Stomach (tissue), 9 donors: ENCODE data around the gene ASIC2. TPM values are rescaled to one million over a fixed set of nuclear protein-coding genes. Genes with fewer than 3 reads are reported as not detected.
"Not testable (repeated sequence)": the region's sequence is repeated elsewhere in the genome, so short reads cannot be mapped to it uniquely, and the experiment has no call there.

Source experiments
- DNase-seq, 2 donors: peaks; one replicate each; pipeline versions ENCODE4 v3.0.0 to v3.0.0-alpha.2; 2013 to 2019
- H3K27ac ChIP-seq, 5 donors: fragments of 200-600 bp in 4 of 5; sonication (generic) in 4 of 5; one replicate each; pipeline ENCODE4 v1.5.1; 2013 to 2019; ENCODE audit warnings: mild to moderate bottlenecking in 1 of 5, moderate library complexity in 1 of 5
- H3K27me3 ChIP-seq, 3 donors: fragments of 200-600 bp; sonication (generic); one replicate each; pipeline ENCODE4 v1.5.1; 2017 to 2019; ENCODE audit warnings: mixed run types in 1 of 3
- H3K36me3 ChIP-seq, 4 donors: fragments of 200-600 bp; sonication (generic); 1 replicate in 3 of 4; 2 replicates in 1 of 4; pipeline ENCODE4 v1.5.1; 2016 to 2019
- H3K4me1 ChIP-seq, 4 donors: fragments of 200-600 bp; sonication (generic); one replicate each; pipeline ENCODE4 v1.5.1; 2016 to 2019
- H3K4me3 ChIP-seq, 4 donors: fragments of 200-600 bp; sonication (generic) in 3 of 4; one replicate each; pipeline ENCODE4 v1.5.1; 2016 to 2019; ENCODE audit warnings: mild to moderate bottlenecking in 1 of 4
- H3K9me3 ChIP-seq, 4 donors: fragments of 200-600 bp; sonication (generic); one replicate each; pipeline ENCODE4 v1.5.1; 2016 to 2019
- CTCF ChIP-seq, 7 experiments: fragments of 450-650 bp in 4 of 7; fragments of 200-600 bp in 3 of 7; sonication (generic) in 3 of 7; IDR thresholded peaks; one replicate each; pipeline ENCODE4 v1.5.1; 2016 to 2019; ENCODE audit warnings: antibody characterized with exemption in 7 of 7, control low read depth in 2 of 7, mild to moderate bottlenecking in 1 of 7
- EP300 ChIP-seq: sonication (generic); formaldehyde crosslinking; IDR thresholded peaks from one replicate; pipeline ENCODE4 v1.6.1; 2017; ENCODE audit warnings: antibody characterized with exemption
- POLR2A ChIP-seq, 4 donors: fragments of 450-650 bp; IDR thresholded peaks; one replicate each; pipeline ENCODE4 v1.6.1; 2016; ENCODE audit warnings: antibody characterized with exemption in 4 of 4, control low read depth in 2 of 4, mild to moderate bottlenecking in 1 of 4, moderate library complexity in 1 of 4
- POLR2AphosphoS5 ChIP-seq, 3 donors: sonication (generic); formaldehyde crosslinking; IDR thresholded peaks; one replicate each; pipeline ENCODE4 v1.6.1; 2016; ENCODE audit warnings: antibody characterized with exemption in 3 of 3
- WGBS, 5 donors: extraction: QIAGEN DNeasy Blood & Tissue Kit in 3 of 5; methylation state at CpG; one replicate each; pipeline versions ENCODE4 v1.1.5 to v1.1.7; 2013 to 2018; 5-methylcytosine and 5-hydroxymethylcytosine counted together
- intact Hi-C: fragments of 100-400 bp; cut with DNase I; formaldehyde crosslinking; loops from one replicate; pipeline ENCODE4 v1.15.1; 2023; ENCODE audit warnings: low total_unique reads
- polyA plus RNA-seq, 3 donors: library from polyadenylated mRNA; stranded (reverse); fragments of 200-250 nt; gene quantifications; one replicate each; pipeline ENCODE4 v1.2.3, GENCODE V29; 2013
- total RNA-seq, 5 donors: library from RNA; depleted of rRNA; stranded (reverse); fragments of >200 nt; gene quantifications; one replicate each; pipeline versions ENCODE4 v1.1.0 to v1.2.3, GENCODE V29; 2014 to 2016
- donor health status: healthy with polysubstance abuse.
- donor health status: Bipolar disorder and iron deficiency.
- donor health status: healthy.

The ASIC2 gene
- total and polyA plus RNA-seq, 8 donors: 0.13 to 0.18 TPM; not detected in 6

GRCh38 chr17:32995416-32996045 is 297.6 kb downstream of the ASIC2 start:
- TF ChIP-seq CTCF (IDR thresholded peaks at IDR 0.05): no peak
- TF ChIP-seq POLR2AphosphoS5 (IDR thresholded peaks at IDR 0.05): no peak
- no peak for TF ChIP-seq POLR2A (IDR thresholded peaks at IDR 0.05)
- no peak for TF ChIP-seq EP300
- DNase-seq: no peak
- Histone ChIP-seq H3K4me3 (no peak overlapping the region), H3K4me1 (peaks cover 0 to 17% (median 11%) of the 10 kb centered on the region in 4 donors), H3K36me3 (no peaks in the 10 kb centered on the region), H3K9me3 (no peaks in the 10 kb centered on the region), H3K27me3 (peaks cover 0 to 14% (median 4%) of the 10 kb centered on the region in 3 donors), H3K27ac (no peak overlapping the region)
- intact Hi-C loops: no loop called here
- 83 to 91% (median 85%) methylated on average over 13 to 14 of the region's 14 CpGs for WGBS, 5 donors

- intact Hi-C loops: no loop called here
- TF ChIP-seq EP300 (no peak), POLR2AphosphoS5 (IDR thresholded peaks at IDR 0.05) (no peak)
- no peak for DNase-seq
- H3K4me3 ChIP-seq: no peak overlapping the region
- H3K27me3 ChIP-seq: peaks cover 0 to 12% (median 4%) of the 10 kb centered on the region in 3 donors
- WGBS, 5 donors: 60 to 78% (median 70%) methylated on average over 9 of the region's 9 CpGs
- peaks cover 0 to 2% (median 0%) of the 10 kb centered on the region in 4 donors for H3K9me3 ChIP-seq
- H3K4me1 ChIP-seq: peaks cover 0 to 17% (median 11%) of the 10 kb centered on the region in 4 donors
- H3K36me3 ChIP-seq: no peaks in the 10 kb centered on the region
- no peak overlapping the region for H3K27ac ChIP-seq
Observed at GRCh38 chr17:32993977-32994376, 299.1 kb downstream of the ASIC2 start.

- no peaks in the 10 kb centered on the region for H3K36me3 ChIP-seq
- H3K4me3 ChIP-seq: no peak overlapping the region
- 46 to 58% (median 48%) methylated on average over 13 of the region's 13 CpGs for WGBS, 5 donors
- H3K9me3 ChIP-seq: peaks cover 0 to 11% (median 6%) of the 10 kb centered on the region in 4 donors
- DNase-seq: peak; percentile 44 to 48
- TF ChIP-seq EP300 (no peak), POLR2AphosphoS5 (IDR thresholded peaks at IDR 0.05) (no peak), POLR2A (IDR thresholded peaks at IDR 0.05) (no peak), CTCF (IDR thresholded peaks at IDR 0.05) (no peak)
- peaks cover 0 to 3% (median under 1%) of the 10 kb centered on the region in 3 donors for H3K27me3 ChIP-seq
- peaks cover 0 to 9% (median 2%) of the 10 kb centered on the region in 4 donors for H3K4me1 ChIP-seq
- intact Hi-C loops: no loop called here
- H3K27ac ChIP-seq: no peak overlapping the region
Observed at GRCh38 chr17:32992321-32993033, 300.6 kb downstream of the ASIC2 start.

GRCh38 chr17:32988481-32989101 is 304.5 kb downstream of the ASIC2 start:
- intact Hi-C loops: no loop called here
- peaks cover 0 to 9% (median 2%) of the 10 kb centered on the region in 4 donors for H3K4me1 ChIP-seq
- H3K27ac ChIP-seq: no peak overlapping the region
- no peak overlapping the region for H3K4me3 ChIP-seq
- DNase-seq: no peak
- H3K36me3 ChIP-seq: no peaks in the 10 kb centered on the region
- H3K9me3 ChIP-seq: peaks cover 0 to 15% (median 9%) of the 10 kb centered on the region in 4 donors
- no peak for TF ChIP-seq POLR2AphosphoS5 (IDR thresholded peaks at IDR 0.05)
- 59 to 82% (median 72%) methylated on average over 3 of the region's 3 CpGs for WGBS, 5 donors
- H3K27me3 ChIP-seq: no peaks in the 10 kb centered on the region

GRCh38 chr17:32987868-32988267 is 305.2 kb downstream of the ASIC2 start:
- intact Hi-C loops, DNase-seq, H3K4me1 ChIP-seq, H3K4me3 ChIP-seq, H3K27ac ChIP-seq, H3K27me3 ChIP-seq, H3K36me3 ChIP-seq: not testable (repeated sequence)
- peaks cover 0 to 15% (median 9%) of the 10 kb centered on the region in 4 donors for H3K9me3 ChIP-seq
- WGBS, 5 donors: 61 to 69% (median 64%) methylated on average over 2 of the region's 2 CpGs

- H3K4me1 ChIP-seq, H3K4me3 ChIP-seq, intact Hi-C loops, H3K27ac ChIP-seq, H3K36me3 ChIP-seq, H3K27me3 ChIP-seq, DNase-seq: not testable (repeated sequence)
- 11 to 38% (median 33%) methylated on average over 1 of the region's 1 CpG for WGBS, 5 donors
- peaks cover 0 to 15% (median 9%) of the 10 kb centered on the region in 4 donors for H3K9me3 ChIP-seq
Observed at GRCh38 chr17:32987453-32987805, 305.7 kb downstream of the ASIC2 start.
